Measurements from ENCODE around the gene PLD4.

DNA sequence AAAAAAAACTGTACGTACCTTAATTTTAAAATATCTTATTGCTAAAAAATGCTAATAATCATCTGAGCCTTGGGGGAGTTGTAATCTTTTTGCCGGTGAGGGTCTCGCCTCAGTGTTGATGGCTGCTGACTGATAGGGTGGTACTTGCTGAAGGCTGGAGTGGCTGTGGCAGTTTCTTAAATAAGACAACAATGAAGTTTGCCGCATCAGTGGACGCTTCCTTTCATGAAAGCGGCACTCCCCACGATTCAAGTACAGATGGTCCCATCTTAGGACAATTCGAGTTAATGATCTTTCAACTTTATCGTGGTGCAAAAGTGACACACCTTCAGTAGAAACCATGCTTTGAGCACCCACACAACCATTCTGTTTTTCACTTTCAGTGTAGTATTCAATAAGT lies 7.6 kb upstream of the PLD4 start:
- TF ChIP-seq POLR2AphosphoS5 (IDR thresholded peaks at IDR 0.05; ENCODE audit: low read depth, low read length), result no peak
- TF ChIP-seq GTF2F1 (IDR thresholded peaks at IDR 0.05; ENCODE audit: borderline replicate concordance, low read depth, low read length), result no peak
- no peak for TF ChIP-seq EP300 (IDR thresholded peaks at IDR 0.05; ENCODE audit: borderline replicate concordance in 1 of 2, low read depth in 2 of 2, low read length in 2 of 2)
- TF ChIP-seq KDM1A (IDR thresholded peaks at IDR 0.05; ENCODE audit: borderline replicate concordance, low read length), result no peak
- TF ChIP-seq, protein P1, sequence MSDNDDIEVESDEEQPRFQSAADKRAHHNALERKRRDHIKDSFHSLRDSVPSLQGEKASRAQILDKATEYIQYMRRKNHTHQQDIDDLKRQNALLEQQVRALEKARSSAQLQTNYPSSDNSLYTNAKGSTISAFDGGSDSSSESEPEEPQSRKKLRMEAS (IDR thresholded peaks at IDR 0.05), result no peak
- TF ChIP-seq, protein P2, sequence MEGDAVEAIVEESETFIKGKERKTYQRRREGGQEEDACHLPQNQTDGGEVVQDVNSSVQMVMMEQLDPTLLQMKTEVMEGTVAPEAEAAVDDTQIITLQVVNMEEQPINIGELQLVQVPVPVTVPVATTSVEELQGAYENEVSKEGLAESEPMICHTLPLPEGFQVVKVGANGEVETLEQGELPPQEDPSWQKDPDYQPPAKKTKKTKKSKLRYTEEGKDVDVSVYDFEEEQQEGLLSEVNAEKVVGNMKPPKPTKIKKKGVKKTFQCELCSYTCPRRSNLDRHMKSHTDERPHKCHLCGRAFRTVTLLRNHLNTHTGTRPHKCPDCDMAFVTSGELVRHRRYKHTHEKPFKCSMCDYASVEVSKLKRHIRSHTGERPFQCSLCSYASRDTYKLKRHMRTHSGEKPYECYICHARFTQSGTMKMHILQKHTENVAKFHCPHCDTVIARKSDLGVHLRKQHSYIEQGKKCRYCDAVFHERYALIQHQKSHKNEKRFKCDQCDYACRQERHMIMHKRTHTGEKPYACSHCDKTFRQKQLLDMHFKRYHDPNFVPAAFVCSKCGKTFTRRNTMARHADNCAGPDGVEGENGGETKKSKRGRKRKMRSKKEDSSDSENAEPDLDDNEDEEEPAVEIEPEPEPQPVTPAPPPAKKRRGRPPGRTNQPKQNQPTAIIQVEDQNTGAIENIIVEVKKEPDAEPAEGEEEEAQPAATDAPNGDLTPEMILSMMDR (IDR thresholded peaks at IDR 0.05; ENCODE audit: control extremely low read depth in 1 of 3, insufficient read depth in 1 of 3, low read depth in 1 of 3, low read length in 3 of 3), result no peak
- TF ChIP-seq TEAD4 (IDR thresholded peaks at IDR 0.05; ENCODE audit: low read depth, low read length), result no peak
- no peak for TF ChIP-seq JUN (IDR thresholded peaks at IDR 0.05; ENCODE audit: low read depth, low read length)
- TF ChIP-seq EGR1 (IDR thresholded peaks at IDR 0.05; ENCODE audit: borderline replicate concordance, low read depth, low read length), result no peak
- no peak for TF ChIP-seq POLR2A (IDR thresholded peaks at IDR 0.05; ENCODE audit: control extremely low read depth in 1 of 2, low read depth in 2 of 2, low read length in 2 of 2)
- TF ChIP-seq RFX5 (IDR thresholded peaks at IDR 0.05; ENCODE audit: borderline replicate concordance, low read depth, low read length), result no peak
- no peak for TF ChIP-seq BCL11A (IDR thresholded peaks at IDR 0.05; ENCODE audit: low read depth in 2 of 2, low read length in 2 of 2)
- no peak for TF ChIP-seq EZH2 (IDR thresholded peaks at IDR 0.05; ENCODE audit: low read depth, low read length, severe bottlenecking)

Measured in H1 (cell line).